GM12872 (cell line): ENCODE data around the gene HIF1AN.

ENCODE experiments used
- CTCF ChIP-seq: IDR thresholded peaks from 3 replicates; pipeline ENCODE4 v1.5.1; 2011; ENCODE audit warnings: low read depth, mild to moderate bottlenecking, low read length, moderate library complexity; ENCODE audit not compliant: insufficient read depth

The HIF1AN gene

GRCh38 chr10:100502926-100503494 is 32.7 kb upstream of the HIF1AN start:
- TF ChIP-seq CTCF, result no peak

GRCh38 chr10:100504096-100504495 is 31.6 kb upstream of the HIF1AN start:
- TF ChIP-seq CTCF, result no peak

DNA sequence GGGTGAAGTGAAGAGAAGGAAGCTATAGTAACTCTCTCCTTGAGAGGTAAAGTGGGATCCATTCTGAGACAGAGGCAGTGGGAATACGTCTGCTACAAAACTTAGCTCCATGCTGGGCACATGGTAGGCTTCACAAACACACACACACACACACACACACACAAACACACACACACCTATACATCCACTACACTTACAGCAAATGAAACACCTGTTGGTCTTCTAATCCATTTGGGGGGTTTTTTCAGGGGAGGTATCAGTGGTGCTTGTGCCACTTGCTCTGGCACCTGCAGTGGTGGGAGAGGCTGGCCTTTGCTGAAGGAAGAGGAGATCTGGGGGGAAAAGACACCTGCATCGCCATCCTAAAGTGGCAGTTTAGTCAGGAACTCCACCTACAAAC is 30.6 kb upstream of the HIF1AN start:
- TF ChIP-seq CTCF, result no peak

GRCh38 chr10:100506596-100507356 is 29.0 kb upstream of the HIF1AN start:
- TF ChIP-seq CTCF, result no peak

DNA sequence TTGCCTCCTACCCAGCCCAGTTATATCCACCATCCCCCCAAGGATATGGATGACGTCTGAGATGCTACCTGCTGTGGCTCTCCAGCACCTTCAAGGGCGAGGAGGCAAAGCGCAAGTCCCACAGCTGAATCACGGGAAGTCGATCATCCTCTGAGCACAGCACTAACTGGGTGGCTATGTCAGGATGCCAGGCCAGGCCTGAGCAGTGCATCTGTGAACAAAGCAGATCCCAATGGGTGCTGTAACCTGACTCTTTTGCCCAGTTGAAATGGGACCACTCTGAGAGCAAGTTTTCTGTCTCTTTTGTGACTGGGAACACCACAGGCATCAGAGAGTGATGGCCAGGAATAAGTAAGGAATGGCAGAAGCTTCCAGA is 28.4 kb upstream of the HIF1AN start:
- TF ChIP-seq CTCF, result no peak

DNA sequence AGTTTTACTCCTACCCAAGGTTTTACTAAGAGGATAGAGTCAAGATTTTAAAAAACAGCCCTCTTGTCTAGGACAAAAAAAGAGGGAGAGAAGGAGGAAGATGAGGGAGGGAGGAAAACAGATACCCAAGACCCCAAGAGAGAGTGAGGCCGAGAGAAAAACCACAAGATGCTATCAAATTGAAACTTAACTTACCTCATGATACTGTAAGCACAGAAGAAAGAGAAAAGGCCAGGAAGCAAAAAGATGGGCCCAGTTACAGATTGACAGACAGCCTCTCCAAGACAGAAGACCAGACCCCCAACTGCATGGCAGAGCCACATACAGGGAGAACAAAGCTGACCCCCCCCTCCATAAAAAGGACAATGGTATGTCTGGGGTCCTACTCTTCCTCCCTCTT is 27.5 kb upstream of the HIF1AN start:
- no peak for TF ChIP-seq CTCF

- TF ChIP-seq CTCF, result peak; percentile 64; the same call in 2 of the 3 replicates
Measured at GRCh38 chr10:100508691-100509150, 27.0 kb upstream of the HIF1AN start.
